Natural killer cell treated with Interleukin-12 subunit alpha and Interleukin-12 subunit beta and Interleukin-15 and Interleukin-18, amount 100 ng/mL, for 72 hours (primary cell): Measurements from ENCODE around the gene SH3BP2. TPM values are rescaled to one million over a fixed set of nuclear protein-coding genes. Genes with fewer than 3 reads are reported as not detected.
A peak's percentile ranks its signal among the peaks of the same experiment; 100 is the strongest.

Source experiments
- ATAC-seq, 2 donors: fragments of 150-1000 bp; cut with Tn5 transposase in 1 of 2; sonication (Bioruptor Pico), chemical (Tn5 transposase) in 1 of 2; 2 replicates each; pipeline ENCODE4 v1.10.0; 2021
- DNase-seq: peaks from one replicate; pipeline ENCODE4 v3.0.0; 2022; ENCODE audit warnings: low spot score
- H3K27ac Mint-ChIP-seq, 2 donors: 1 replicate in 1 of 2; 2 replicates in 1 of 2; pipeline ENCODE4 v1.8.0; 2022; ENCODE audit warnings: mixed read lengths in 2 of 2, mild to moderate bottlenecking in 1 of 2, moderate library complexity in 1 of 2
- H3K27me3 Mint-ChIP-seq, 2 donors: 1 replicate in 1 of 2; 2 replicates in 1 of 2; pipeline ENCODE4 v1.8.0; 2022; ENCODE audit warnings: mixed read lengths in 2 of 2
- H3K36me3 Mint-ChIP-seq: one replicate; pipeline ENCODE4 v1.8.0; 2022; ENCODE audit warnings: mixed read lengths
- H3K4me1 Mint-ChIP-seq, 2 donors: 1 replicate in 1 of 2; 2 replicates in 1 of 2; pipeline ENCODE4 v1.8.0; 2022; ENCODE audit warnings: low read depth in 2 of 2, mixed read lengths in 2 of 2, mild to moderate bottlenecking in 1 of 2
- H3K4me3 Mint-ChIP-seq: one replicate; pipeline ENCODE4 v1.8.0; 2022; ENCODE audit warnings: mixed read lengths
- H3K9me3 Mint-ChIP-seq: 2 replicates; pipeline ENCODE4 v1.8.0; 2022; ENCODE audit warnings: mixed read lengths
- total RNA-seq, 2 donors: library from RNA; stranded (reverse); gene quantifications; one replicate each; pipeline ENCODE4 v1.2.3, GENCODE V29; 2022

Gene SH3BP2
- total RNA-seq, 2 donors from 2014 or later = 121 to 129 TPM

DNA sequence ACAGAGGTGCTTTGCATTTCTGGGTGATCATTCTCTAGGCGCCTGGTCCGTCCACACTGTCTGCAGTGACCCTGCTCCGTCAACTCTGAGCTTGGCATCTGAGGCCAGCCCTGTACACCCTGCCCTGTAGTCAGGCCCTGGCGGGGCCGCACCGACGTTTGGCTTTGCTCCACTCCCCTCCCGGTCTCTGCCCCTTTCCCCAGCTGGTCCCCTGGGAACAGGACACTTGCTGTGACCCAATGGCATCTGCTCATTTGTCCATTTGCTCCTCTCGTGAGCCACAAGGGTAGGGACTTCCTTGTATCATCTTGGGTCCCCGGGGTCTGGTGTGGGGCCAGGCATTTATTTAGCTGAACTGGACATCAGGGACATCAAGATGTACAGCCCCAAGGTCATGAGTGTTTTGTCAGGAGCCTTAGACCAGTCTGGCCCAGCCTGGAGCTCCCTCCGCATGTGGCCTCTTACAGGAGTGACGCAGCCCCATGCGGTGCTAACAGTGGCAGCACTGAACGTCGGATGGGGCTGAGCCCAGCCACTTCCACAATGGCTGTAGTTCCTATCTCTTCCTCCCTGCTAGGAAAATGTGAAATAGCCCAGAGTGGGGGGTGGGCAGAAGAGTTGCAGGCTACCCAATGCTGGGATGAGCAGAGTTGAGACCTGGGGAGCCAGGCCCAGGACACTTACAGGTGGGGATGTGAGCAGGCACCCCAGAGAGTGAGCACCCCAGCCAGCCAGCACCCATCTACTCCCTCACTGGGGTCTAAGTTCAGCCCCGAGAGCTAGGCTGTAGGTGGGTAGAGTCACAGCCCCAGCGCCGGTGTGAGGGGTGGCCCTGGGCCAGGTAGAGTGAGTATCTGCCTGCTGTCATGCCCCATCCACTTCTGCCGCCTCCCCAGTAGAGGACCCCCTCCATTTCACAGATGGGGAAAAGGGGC, 2.0 kb upstream of the SH3BP2 start:
- no peaks in the 10 kb centered on the region for H3K27me3 Mint-ChIP-seq
- peaks cover 13 to 28% of the 10 kb centered on the region in 2 donors for H3K4me1 Mint-ChIP-seq
- no peak overlapping the region for H3K27ac Mint-ChIP-seq
- no peak overlapping the region for H3K4me3 Mint-ChIP-seq
- ATAC-seq = no peak
- peak; percentile 48 for DNase-seq
- H3K36me3 Mint-ChIP-seq = no peaks in the 10 kb centered on the region
- no peaks in the 10 kb centered on the region for H3K9me3 Mint-ChIP-seq

DNA sequence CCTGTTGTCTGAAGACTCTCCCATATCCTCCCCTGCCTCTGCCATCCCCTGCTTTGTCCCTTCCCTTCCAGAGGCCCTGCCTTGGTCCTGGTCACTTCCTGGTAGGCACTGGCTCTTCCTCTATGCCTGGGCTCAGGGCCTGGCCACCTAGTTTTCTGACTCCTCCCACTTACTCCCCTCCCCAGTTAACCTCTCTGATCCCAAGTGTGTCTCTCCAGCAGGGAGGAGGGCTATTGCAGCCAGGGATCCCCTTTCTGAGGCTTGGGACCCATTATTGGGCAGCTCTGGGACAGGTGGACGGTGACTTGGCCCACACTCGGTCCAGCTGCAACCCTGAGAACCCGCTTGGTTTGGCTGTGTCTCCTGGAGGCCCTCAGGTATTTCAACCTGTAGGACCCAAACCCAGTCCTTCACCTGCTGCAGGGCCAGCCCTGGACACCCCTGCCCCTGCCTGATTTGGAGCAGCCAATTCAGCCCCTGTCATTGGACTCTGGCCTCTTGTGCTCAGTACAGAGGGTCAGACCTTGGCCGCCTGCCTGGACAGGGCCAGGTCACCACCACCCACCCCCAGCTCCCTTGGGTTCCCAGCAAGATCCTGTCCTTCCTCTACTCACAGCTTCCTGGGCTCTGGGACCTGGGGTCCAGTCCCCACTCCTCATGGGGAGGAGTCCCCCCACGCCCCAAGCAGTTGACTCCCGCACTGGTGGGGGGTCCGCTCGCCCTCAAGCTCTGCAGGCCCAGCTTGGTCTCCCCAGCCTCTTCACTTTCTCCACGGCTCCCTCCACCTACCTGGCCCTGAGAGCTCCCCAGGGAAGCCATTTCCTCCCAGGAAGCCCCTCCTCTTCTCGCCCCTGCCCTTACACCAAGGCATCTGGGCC, 1.1 kb upstream of the SH3BP2 start:
- ATAC-seq (no peak), DNase-seq (peak; percentile 48)
- Mint-ChIP-seq H3K4me3 (peak overlapping the region; percentile 25), H3K36me3 (no peaks in the 10 kb centered on the region), H3K9me3 (no peaks in the 10 kb centered on the region), H3K27ac (no peak overlapping the region), H3K27me3 (no peaks in the 10 kb centered on the region), H3K4me1 (peaks cover 13 to 28% of the 10 kb centered on the region in 2 donors)

DNA sequence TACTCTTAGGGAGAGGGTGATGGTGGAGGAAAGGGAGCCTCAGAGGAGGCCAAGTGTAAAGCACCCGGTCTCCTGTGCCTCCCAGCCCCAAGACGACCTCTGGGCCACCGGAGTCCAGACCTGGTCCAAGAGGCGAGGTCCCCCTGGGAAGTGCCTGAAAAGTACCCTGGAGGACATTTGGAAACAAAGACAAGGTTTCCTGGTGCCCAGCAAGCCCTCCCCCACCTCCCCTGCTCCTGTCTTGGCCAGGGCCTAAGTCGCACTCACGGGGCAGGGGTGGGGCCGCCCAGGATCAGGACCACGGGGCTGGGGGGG, 532 bp upstream of the SH3BP2 start:
- Mint-ChIP-seq H3K9me3 (no peaks in the 10 kb centered on the region), H3K27ac (no peak overlapping the region), H3K36me3 (no peaks in the 10 kb centered on the region), H3K4me3 (peak overlapping the region; percentile 25), H3K4me1 (peaks cover 9 to 27% of the 10 kb centered on the region in 2 donors), H3K27me3 (no peaks in the 10 kb centered on the region)
- DNase-seq (no peak), ATAC-seq (no peak)

DNA sequence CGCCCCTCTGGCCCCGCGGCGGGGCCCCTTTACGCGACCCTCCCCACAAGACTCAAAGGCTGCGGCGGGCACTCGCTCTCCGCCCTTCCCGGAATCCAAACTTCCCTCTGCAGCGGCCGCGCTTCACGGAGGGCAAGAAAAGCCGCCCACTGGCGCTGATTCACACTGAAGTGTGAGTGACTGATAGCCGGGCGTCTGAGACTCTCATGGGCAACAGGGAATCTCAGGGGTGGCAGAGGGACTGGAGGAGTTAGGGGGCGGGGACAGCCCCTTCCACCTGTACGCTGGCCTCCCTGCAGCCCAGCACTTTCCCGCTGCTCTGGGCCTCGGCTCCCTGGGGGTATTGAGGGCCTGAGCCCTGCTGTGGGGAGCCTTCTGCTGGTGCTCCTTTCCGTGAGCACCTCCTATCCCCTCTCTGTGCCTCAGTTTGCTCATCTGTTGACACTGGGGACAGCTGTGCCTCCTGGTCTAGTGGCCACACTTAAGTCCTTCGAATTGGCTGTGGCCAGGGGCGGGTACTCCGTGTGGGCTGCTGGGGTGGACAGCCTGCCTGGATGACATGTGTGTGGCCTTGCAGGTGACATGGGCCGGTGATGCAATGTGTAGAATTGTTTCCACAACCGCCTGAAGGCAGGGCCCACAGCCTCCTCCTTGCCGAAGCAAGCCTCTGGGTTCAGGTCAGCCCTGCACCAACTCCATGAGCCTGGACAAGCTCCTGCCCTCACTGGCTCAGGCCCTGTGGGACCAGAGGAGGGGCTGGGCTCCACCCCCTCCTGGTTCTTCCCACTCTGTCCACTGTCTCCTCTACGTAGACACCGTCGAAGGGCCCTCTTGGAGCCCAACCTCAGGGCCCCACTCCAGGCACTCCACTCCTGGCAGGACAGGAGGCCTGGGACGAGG, 951 bp downstream of the SH3BP2 start:
- DNase-seq (peak; percentile 62), ATAC-seq (peak; percentile 16 to 22)
- Mint-ChIP-seq H3K4me1 (peaks cover 14 to 31% of the 10 kb centered on the region in 2 donors), H3K36me3 (no peaks in the 10 kb centered on the region), H3K27ac (peak overlapping the region in 1 of 2 donors; percentile 56), H3K4me3 (peak overlapping the region; percentile 65), H3K27me3 (no peaks in the 10 kb centered on the region), H3K9me3 (no peaks in the 10 kb centered on the region)

DNA sequence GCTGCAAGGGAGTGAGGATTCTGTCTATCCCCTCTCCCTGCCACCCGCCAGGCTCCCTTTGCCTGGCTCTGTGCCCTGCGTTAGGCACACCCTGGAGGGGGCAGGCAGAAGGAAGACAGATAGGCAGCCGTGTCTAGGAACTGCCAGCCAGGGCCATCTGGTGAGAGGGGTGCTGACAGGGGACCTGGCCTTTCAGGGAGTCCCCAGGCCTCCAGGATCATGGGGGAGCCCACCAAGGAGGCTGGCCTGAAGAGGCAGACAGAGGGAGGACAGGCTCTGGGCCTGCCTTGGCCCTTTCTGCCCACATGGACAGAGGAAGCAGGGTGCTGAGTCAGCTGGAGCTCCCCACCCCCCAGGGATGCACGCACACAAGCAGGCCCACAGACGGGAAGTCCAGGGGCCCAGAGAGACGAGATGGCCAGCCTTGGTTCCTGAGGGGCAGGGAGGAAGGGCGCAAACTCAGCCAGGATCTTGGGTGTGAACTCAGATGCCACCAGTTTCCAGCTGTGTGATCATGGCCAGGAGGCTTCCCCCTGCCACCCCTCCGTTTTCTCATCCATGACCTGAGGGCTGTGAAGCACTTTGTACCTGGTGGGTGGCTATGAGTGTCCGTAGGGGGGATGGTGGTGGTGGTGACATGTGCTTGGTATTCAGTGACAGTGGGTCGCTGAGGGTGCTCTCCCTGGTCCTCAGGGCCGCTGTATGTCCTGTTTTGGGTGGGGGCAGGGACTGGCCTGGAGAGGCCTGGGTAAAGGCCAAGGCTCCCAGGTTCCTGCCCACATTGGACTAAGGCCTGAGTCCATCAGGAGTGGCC, 1.8 kb downstream of the SH3BP2 start:
- Mint-ChIP-seq H3K9me3 (no peaks in the 10 kb centered on the region), H3K36me3 (no peaks in the 10 kb centered on the region), H3K27me3 (no peaks in the 10 kb centered on the region), H3K4me1 (peaks cover 13 to 30% of the 10 kb centered on the region in 2 donors), H3K4me3 (peak overlapping the region; percentile 44), H3K27ac (peak overlapping the region in 1 of 2 donors; percentile 56)
- ATAC-seq (no peak), DNase-seq (no peak)

DNA sequence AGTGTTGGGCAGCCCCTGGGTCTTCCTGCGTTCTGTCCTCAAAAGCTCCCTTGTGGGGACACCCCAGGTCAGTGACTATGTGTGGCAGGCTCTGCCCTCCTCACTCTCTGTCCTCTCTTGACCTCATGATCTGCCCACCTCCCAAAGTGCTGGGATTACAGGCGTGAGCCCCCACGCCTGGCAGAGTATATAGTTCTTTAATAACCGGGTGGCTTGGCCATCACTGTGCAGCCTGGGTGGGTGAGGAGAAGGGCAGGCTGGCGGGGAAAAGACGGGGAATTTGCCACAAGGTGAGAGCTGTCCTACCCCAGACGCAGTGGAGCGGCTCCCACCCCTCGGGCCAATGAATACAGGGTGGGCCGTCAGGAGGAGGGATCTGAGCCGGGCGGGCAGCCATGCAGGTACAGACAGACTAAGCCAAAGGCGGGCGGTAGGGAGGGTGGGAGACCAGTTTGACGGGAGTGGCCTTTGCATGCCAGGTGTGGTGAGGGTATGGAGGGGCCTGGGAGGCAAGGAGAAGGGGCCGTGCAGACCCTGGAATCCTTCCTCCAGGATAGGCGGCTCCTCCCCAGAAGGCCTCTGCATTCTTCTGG, 2.5 kb downstream of the SH3BP2 start:
- ATAC-seq (no peak), DNase-seq (no peak)
- no peaks in the 10 kb centered on the region for H3K9me3 Mint-ChIP-seq
- no peaks in the 10 kb centered on the region for H3K36me3 Mint-ChIP-seq
- no peaks in the 10 kb centered on the region for H3K27me3 Mint-ChIP-seq
- peaks cover 13 to 32% of the 10 kb centered on the region in 2 donors for H3K4me1 Mint-ChIP-seq
- H3K4me3 Mint-ChIP-seq = no peak overlapping the region
- H3K27ac Mint-ChIP-seq = peak overlapping the region in 1 of 2 donors; percentile 56

DNA sequence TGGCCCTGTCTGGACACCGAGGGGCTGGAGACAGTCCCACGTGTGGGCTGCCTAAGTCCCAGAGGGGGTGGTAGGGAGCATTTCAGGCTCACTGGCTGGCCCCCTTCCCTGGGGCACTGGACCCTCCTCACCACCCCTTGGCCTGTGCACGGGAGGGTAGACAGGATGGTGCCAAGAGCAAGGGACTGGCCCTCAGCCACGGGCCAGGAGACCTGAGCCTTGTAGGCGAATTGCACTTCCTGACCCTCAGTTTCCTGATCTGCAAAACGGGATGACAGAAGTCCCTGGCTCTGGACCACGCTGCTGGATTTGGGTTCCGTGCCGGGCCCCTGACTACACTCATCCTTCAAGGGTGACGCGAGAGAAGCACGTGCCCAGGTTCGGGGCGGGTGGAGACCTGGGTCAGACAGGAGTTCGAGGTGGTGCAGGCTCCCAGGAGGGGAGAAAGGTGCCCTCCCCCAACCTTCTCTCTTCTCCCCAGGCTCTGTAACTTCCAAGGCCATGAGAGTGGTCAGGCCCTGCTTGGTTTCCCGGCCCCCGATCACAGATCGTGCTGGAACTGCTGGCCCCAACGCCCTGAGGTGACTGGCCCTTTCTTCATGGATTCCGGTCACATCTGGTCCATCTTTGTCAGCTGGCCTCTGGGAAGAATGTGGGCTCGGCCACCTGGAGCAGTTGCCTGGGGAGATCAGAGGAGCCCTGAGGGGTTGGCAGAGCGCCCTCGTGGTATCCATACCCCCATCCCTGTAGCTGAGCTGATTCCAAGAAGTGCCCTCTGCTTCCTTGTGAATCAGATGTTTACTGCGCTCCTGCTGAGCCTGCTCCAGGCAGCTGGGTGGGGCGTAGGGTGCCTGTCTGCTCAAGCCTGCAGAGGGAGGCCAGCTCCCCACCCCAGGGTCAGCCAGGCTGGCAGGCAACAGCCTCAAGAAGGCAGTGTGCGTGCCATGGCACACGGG, 3.3 kb downstream of the SH3BP2 start:
- ATAC-seq (no peak), DNase-seq (no peak)
- Mint-ChIP-seq H3K27ac (no peak overlapping the region), H3K9me3 (no peaks in the 10 kb centered on the region), H3K36me3 (no peaks in the 10 kb centered on the region), H3K4me1 (peaks cover 13 to 32% of the 10 kb centered on the region in 2 donors), H3K27me3 (no peaks in the 10 kb centered on the region), H3K4me3 (no peak overlapping the region)

DNA sequence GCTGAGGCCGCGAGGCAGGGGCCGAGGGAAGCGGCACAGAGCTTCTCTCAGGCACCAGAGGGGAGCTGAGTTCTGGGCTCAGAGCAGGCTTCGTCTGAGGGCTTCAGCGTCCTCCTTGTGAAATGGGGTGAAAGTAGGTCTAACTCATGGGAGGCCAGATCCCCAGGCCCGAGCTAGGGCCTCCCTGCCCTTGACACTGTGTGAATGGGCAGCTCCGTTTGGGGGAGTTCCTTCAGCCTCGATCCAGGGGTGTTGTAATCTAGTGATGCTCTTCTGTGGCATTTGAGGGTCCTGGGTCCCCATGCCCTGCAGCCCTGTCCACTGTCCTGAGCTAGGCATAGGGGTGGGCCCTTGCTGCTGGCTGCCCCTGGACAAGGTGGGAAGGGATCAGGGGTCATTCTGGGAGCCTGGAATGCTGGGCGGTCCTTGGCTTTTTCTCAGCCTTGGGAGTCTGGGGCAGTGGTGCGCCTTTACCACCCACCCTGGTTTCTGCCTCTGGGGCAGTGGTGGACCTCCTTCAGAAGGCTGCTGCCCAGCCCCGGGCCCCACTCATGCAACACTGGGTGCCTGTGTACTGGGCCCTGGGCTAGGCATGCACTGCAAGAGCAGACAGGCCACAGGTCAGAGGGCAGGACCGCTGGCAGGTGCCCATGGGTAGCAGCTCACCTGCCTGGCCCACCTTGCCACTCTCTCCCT, 4.1 kb downstream of the SH3BP2 start:
- DNase-seq = no peak
- H3K27me3 Mint-ChIP-seq = no peaks in the 10 kb centered on the region
- ATAC-seq = no peak
- no peak overlapping the region for H3K27ac Mint-ChIP-seq
- no peaks in the 10 kb centered on the region for H3K36me3 Mint-ChIP-seq
- H3K9me3 Mint-ChIP-seq = no peaks in the 10 kb centered on the region
- no peak overlapping the region for H3K4me3 Mint-ChIP-seq
- H3K4me1 Mint-ChIP-seq = peaks cover 13 to 30% of the 10 kb centered on the region in 2 donors

DNA sequence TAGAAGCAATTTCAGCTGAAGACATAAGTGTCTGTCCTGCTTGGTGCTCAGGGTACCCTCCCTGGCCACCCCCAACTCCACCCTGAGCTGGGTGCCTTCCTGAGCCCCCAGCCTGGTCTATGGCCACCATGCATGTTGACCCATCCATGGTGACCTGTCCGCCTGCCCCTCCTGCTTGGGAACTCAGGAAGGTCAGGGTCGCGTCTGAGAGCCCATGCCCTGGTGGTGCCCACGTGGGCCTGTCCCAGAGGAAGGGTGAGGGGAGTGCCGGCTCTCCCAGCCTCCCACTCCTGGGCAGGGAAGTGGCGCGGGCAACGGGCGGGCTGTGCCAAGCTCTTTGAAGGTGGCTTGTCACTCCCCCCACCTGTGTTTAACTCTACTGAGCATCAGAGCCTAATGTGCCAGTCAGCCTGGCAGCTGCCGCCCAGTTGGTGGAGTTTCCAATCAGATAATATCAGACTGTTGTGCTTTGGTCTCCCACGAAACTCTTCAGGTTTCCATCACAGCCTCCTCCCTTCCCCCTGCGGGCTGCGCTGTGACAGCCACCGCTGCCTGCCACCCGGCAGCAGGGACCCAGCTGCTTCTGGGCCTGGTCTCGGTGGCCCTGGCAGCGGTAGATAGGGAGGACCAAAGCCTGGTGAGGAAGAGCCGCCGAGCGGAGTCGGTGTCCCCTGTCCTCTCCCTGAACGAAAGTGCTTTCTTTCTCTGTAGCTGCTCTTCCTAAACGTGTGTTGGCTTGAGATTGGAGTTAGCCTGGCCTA, 4.8 kb downstream of the SH3BP2 start:
- H3K4me3 Mint-ChIP-seq = peak overlapping the region; percentile 60
- peak overlapping the region; percentile 68 to 89 for H3K27ac Mint-ChIP-seq
- H3K27me3 Mint-ChIP-seq = no peaks in the 10 kb centered on the region
- DNase-seq = no peak
- peaks cover 13 to 28% of the 10 kb centered on the region in 2 donors for H3K4me1 Mint-ChIP-seq
- no peaks in the 10 kb centered on the region for H3K9me3 Mint-ChIP-seq
- H3K36me3 Mint-ChIP-seq = no peaks in the 10 kb centered on the region
- no peak for ATAC-seq

DNA sequence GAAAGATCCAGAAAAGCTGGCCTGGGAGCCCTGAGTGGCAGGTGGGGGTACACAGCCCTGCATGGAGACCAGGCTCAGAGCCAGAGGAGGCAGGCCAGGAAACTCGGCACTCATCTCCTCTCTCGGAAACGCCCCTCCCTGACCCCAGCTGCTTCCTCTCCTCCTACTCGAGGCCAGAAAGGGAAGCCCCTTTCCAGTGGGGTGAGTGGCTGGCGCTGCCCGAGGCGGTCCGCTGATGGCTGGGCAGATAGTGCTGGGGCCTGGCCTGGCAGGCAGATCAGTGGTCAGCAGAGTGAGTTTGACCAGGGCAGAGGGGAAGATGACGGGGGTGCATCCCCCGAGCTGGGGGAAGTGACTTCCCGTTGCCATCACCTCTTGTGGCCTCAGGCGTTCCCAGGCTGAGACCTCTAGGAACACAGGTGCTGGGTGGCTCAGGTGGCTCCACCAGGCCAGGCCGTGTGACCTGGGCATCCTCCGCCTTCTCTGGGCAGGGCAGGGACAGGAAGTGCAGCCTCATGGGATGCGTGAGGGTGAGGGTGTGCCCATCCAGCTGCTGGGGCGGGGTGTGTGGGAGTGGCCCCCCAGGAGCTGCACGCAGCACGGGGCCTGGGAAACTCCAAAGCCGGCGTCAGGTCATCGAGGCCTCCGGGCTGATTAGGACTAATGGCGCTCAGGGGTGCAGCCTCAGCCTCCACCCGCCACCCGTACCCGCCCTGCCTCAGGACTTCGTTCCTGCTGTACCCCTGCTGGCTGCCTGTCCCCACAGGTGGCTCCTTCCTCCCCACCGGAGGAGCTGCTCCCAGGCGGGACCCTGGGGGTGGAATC, 5.7 kb downstream of the SH3BP2 start:
- Mint-ChIP-seq H3K4me1 (peaks cover 13 to 28% of the 10 kb centered on the region in 2 donors), H3K4me3 (peak overlapping the region; percentile 60)

More for the DNA sequence above, 5.7 kb downstream of the SH3BP2 start:
- ATAC-seq = peak; percentile 67 to 74
- no peaks in the 10 kb centered on the region for H3K27me3 Mint-ChIP-seq
- DNase-seq = peak; percentile 59
- no peaks in the 10 kb centered on the region for H3K9me3 Mint-ChIP-seq
- H3K36me3 Mint-ChIP-seq = no peaks in the 10 kb centered on the region
- H3K27ac Mint-ChIP-seq = peak overlapping the region; percentile 68 to 89
